Adipocyte (in vitro differentiated cells): ENCODE measurements around the gene SPG7.
A peak's percentile ranks its signal among the peaks of the same experiment; 100 is the strongest.

ENCODE experiments used
- DNase-seq: peaks from one replicate; pipeline ENCODE4 v3.0.0-alpha.2; 2015; ENCODE audit warnings: low read depth
- H3K27me3 ChIP-seq: replicated peaks from 2 replicates; pipeline ENCODE4 v1.7.0; 2013; ENCODE audit warnings: mild to moderate bottlenecking, low read length, moderate library complexity; ENCODE audit not compliant: control insufficient read depth, insufficient read depth
- H3K36me3 ChIP-seq: 2 replicates; pipeline ENCODE4 v1.7.0; 2013; ENCODE audit warnings: low read length, mild to moderate bottlenecking, moderate library complexity; ENCODE audit not compliant: control insufficient read depth, insufficient read depth, severe bottlenecking
- H3K4me1 ChIP-seq: 2 replicates; pipeline ENCODE4 v1.7.0; 2013; ENCODE audit warnings: mild to moderate bottlenecking, low read length, moderate library complexity; ENCODE audit not compliant: control insufficient read depth, insufficient read depth
- H3K4me3 ChIP-seq: 2 replicates; pipeline ENCODE4 v1.7.0; 2013; ENCODE audit warnings: mild to moderate bottlenecking, low read length, moderate library complexity
- H3K9ac ChIP-seq: 2 replicates; pipeline ENCODE4 v1.7.0; 2013; ENCODE audit warnings: mild to moderate bottlenecking, low read length, moderate library complexity
- H3K9me3 ChIP-seq: 2 replicates; pipeline ENCODE4 v1.7.0; 2013; ENCODE audit warnings: mild to moderate bottlenecking, low read length, moderate library complexity; ENCODE audit not compliant: control insufficient read depth

The SPG7 gene

DNA sequence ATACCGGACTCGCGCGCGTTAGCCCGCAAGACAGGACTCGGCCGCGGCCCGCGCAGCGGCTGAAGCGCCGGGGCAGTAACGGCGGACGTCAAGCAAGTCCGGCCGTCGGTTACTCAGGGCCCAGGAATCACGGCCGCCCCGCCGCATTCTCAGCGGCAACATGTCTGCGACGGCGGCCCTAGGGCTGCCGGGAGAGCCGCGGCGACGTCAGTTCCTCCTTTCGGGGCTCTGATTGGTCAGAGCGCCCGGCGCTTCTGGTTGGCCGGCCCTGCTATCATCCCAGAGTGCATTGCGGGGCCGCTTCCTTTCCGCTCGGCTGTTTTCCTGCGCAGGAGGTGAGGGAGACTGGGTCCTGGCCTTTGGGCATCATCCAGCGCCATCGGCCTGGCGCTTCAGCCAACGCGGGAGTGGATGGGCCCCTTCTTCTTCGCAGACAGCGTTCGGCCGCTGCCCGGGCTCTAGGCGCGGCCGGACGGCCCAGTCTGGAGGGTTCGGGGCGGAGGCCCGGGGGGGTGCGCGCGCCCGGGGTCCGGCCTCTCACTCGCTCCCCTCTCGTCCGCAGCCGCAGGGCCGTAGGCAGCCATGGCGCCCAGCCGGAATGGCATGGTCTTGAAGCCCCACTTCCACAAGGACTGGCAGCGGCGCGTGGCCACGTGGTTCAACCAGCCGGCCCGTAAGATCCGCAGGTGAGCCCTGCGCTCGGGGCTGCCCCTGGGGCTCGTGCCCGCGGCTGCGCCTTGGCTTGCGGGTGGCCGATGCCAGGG, 52.4 kb downstream of the SPG7 start, which contains the start of gene RPL13:
RPL13 (plus strand) TSS at position 305 of the 764 bp plus-strand sequence; CDS start at position 583, 278 bp downstream.
- peak; percentile 98 for DNase-seq
- H3K36me3 ChIP-seq: peaks cover 53% of the 10 kb centered on the region

DNA sequence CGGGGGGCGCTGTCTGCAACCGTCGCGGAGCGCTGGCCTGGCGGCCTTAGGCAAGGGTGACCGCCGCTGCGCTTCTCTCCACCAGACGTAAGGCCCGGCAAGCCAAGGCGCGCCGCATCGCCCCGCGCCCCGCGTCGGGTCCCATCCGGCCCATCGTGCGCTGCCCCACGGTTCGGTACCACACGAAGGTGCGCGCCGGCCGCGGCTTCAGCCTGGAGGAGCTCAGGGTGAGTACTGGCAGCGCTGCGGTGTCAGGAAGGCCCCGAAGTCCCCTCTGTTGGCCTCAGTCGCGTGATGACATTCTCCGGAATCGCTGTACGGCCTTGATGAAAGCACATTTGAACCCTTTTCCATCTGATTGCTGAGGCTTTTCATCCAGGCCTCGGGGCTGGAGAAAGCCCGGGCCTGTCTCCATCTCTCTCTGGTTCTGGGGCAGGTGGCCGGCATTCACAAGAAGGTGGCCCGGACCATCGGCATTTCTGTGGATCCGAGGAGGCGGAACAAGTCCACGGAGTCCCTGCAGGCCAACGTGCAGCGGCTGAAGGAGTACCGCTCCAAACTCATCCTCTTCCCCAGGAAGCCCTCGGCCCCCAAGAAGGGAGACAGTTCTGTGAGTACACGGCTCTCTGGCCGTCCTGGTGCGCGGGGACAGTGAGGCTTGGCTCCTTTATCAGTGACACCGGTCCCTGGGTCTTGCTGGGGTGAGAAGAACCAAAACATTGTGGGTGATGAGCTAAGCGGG, 53.1 kb downstream of the SPG7 start:
- H3K36me3 ChIP-seq: peaks cover 45% of the 10 kb centered on the region
- peaks cover 63% of the 10 kb centered on the region for H3K4me1 ChIP-seq
- H3K9me3 ChIP-seq: no peaks in the 10 kb centered on the region
- peak overlapping the region; percentile 99 for H3K9ac ChIP-seq
- H3K27me3 ChIP-seq: no peaks in the 10 kb centered on the region
- DNase-seq: peak; percentile 50
- peak overlapping the region; percentile 89 for H3K4me3 ChIP-seq

More for the DNA sequence above, 52.4 kb downstream of the SPG7 start, which contains the start of gene RPL13:
- H3K4me1 ChIP-seq: peaks cover 57% of the 10 kb centered on the region
- H3K27me3 ChIP-seq: no peaks in the 10 kb centered on the region
- no peaks in the 10 kb centered on the region for H3K9me3 ChIP-seq
- peak within 1 kb of the TSS; percentile 99 for H3K9ac ChIP-seq
- H3K4me3 ChIP-seq: peak within 1 kb of the TSS; percentile 89

DNA sequence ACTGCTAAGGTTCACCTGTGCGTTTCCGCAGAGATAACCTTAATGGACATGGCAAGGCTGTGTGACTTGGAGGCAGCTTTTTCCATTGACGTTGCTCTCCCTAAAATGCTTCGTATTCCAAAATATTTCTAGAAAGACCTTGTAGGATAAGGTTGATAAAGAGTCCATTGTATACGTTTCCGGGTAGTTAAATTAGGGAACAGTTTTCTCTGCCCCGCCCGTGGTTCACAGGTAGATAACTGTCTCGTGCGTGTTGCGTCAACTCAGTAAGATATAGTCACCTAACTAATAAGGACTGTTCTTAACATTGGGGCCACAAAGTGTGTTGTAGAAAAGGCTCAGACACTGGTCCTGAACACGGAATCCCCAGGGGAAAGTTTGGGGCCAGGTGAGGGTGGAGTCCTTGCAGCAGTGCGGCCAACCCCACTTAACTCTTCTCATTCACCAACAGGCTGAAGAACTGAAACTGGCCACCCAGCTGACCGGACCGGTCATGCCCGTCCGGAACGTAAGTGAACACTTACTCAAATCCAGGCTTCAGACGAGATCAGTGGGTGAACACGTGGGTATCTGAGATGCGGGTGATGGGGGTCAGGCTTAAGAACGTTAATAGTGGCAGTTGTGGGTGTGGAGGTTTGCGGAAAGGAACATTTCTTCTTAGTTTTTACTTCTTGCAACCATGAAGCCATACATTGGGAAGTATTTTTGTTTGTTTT, 53.8 kb downstream of the SPG7 start:
- Histone ChIP-seq H3K9ac (peak overlapping the region; percentile 99), H3K9me3 (no peaks in the 10 kb centered on the region), H3K36me3 (peaks cover 38% of the 10 kb centered on the region), H3K4me1 (peaks cover 63% of the 10 kb centered on the region), H3K27me3 (no peaks in the 10 kb centered on the region), H3K4me3 (peak overlapping the region; percentile 89)
- peak; percentile 24 for DNase-seq

DNA sequence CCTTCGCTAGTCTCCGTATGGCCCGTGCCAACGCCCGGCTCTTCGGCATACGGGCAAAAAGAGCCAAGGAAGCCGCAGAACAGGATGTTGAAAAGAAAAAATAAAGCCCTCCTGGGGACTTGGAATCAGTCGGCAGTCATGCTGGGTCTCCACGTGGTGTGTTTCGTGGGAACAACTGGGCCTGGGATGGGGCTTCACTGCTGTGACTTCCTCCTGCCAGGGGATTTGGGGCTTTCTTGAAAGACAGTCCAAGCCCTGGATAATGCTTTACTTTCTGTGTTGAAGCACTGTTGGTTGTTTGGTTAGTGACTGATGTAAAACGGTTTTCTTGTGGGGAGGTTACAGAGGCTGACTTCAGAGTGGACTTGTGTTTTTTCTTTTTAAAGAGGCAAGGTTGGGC, 54.7 kb downstream of the SPG7 start:
- no peak for DNase-seq
- peak overlapping the region; percentile 99 for H3K9ac ChIP-seq
- H3K9me3 ChIP-seq: no peaks in the 10 kb centered on the region
- H3K36me3 ChIP-seq: peaks cover 38% of the 10 kb centered on the region
- H3K4me1 ChIP-seq: peaks cover 58% of the 10 kb centered on the region
- no peaks in the 10 kb centered on the region for H3K27me3 ChIP-seq
- peak overlapping the region; percentile 89 for H3K4me3 ChIP-seq

- H3K27me3 ChIP-seq: peaks cover 3% of the 10 kb centered on the region
- H3K4me3 ChIP-seq: peak overlapping the region; percentile 21
- peaks cover 53% of the 10 kb centered on the region for H3K4me1 ChIP-seq
- no peak for DNase-seq
- H3K9me3 ChIP-seq: no peaks in the 10 kb centered on the region
- H3K36me3 ChIP-seq: peaks cover 38% of the 10 kb centered on the region
- H3K9ac ChIP-seq: peak overlapping the region; percentile 99
Observed at GRCh38 chr16:89563639-89564392, 55.6 kb downstream of the SPG7 start.

GRCh38 chr16:89564476-89565255, 56.5 kb downstream of the SPG7 start:
- Histone ChIP-seq H3K27me3 (peaks cover 9% of the 10 kb centered on the region), H3K36me3 (peaks cover 38% of the 10 kb centered on the region)

GRCh38 chr16:89565256-89565505, 57.0 kb downstream of the SPG7 start:
- no peaks in the 10 kb centered on the region for H3K9me3 ChIP-seq
- H3K27me3 ChIP-seq: peaks cover 9% of the 10 kb centered on the region
- H3K9ac ChIP-seq: peak overlapping the region; percentile 99
- peaks cover 38% of the 10 kb centered on the region for H3K36me3 ChIP-seq
- H3K4me1 ChIP-seq: peaks cover 45% of the 10 kb centered on the region
- no peak overlapping the region for H3K4me3 ChIP-seq
- DNase-seq: no peak

More at GRCh38 chr16:89564476-89565255, 56.5 kb downstream of the SPG7 start:
- H3K9ac ChIP-seq: peak overlapping the region; percentile 99
- DNase-seq: no peak
- H3K4me1 ChIP-seq: peaks cover 47% of the 10 kb centered on the region
- H3K4me3 ChIP-seq: no peak overlapping the region
- H3K9me3 ChIP-seq: no peaks in the 10 kb centered on the region

DNA sequence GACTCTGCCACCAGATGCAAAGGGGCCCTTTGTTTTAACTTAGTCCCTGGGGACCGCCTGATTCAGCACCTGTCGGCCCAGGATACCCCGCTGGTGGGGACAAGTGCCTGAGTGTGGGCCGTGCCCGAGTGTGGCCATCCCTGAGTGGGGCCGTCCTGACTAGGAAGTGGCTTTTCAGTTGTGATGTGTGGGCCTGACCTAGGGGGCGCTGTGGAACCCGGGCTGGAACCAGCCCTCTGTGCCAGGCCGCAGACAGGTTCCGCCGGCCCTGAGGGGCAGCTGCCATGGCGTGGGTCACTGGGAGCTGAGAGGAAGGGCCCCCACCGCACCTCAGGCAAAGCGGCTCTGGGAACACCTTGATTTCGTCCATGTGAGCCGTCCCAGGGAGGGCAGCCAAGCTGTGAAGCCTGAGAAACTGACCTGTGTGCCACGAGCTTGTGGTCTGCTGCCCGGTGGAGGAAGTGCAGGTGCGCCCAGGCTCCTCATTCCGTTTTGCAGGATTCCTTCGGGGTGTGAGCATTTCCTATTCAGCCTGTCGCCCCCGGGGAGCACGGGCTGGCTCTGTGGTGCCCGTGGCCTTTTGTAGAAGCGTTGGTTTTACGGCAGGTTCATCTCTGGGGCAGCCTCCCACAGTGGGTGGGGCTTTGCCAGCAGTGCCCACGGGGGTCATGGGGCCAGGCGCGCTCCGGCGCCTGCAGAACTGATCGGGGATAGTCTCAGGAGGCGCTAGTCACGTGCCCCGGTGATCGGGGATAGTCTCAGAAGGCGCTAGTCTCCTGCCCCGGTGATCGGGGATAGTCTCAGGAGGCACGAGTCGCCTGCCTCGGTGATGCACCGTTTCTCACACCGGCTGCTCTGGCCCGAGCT, 57.5 kb downstream of the SPG7 start:
- H3K9ac ChIP-seq: peak overlapping the region; percentile 99
- H3K9me3 ChIP-seq: no peaks in the 10 kb centered on the region
- peak; percentile 64 for DNase-seq
- peaks cover 12% of the 10 kb centered on the region for H3K27me3 ChIP-seq
- H3K4me3 ChIP-seq: peak overlapping the region; percentile 64
- H3K36me3 ChIP-seq: peaks cover 38% of the 10 kb centered on the region
- peaks cover 45% of the 10 kb centered on the region for H3K4me1 ChIP-seq

- no peak for DNase-seq
- Histone ChIP-seq H3K4me3 (no peak overlapping the region), H3K9ac (no peak overlapping the region)
Observed at GRCh38 chr16:89567656-89568594, 59.7 kb downstream of the SPG7 start.

More at GRCh38 chr16:89567656-89568594, 59.7 kb downstream of the SPG7 start:
- H3K27me3 ChIP-seq: peaks cover 22% of the 10 kb centered on the region
- peaks cover 20% of the 10 kb centered on the region for H3K36me3 ChIP-seq
- no peaks in the 10 kb centered on the region for H3K9me3 ChIP-seq
- peaks cover 33% of the 10 kb centered on the region for H3K4me1 ChIP-seq
